Measurements from ENCODE around the gene LRRK2.
"Not testable (repeated sequence)": the region's sequence is repeated elsewhere in the genome, so short reads cannot be mapped to it uniquely, and the experiment has no call there.

LRRK2 gene

DNA sequence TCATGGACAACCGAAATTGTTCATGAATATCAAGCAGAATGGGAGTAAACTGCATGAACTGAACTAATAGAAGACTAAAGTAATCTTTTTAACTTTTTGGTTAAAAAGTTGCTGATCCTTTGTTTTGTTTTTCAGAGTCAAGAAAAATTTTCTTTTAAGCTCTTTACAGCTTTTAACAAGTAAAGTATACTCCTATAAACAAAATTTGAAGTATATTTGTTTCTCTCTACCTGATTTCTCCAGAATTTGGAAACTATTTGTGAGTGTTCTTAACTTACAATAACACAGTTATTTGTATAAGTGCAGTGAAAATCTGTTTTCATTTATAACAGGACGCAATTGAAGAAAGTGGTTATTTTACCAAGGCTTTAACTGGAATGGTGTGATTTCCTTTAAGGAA is 12.2 kb upstream of the LRRK2 start:
- DNase-seq (ENCODE audit: low read depth in 2 of 2) = no peak

- DNase-seq (ENCODE audit: low read depth in 2 of 2) = no peak
Observed at GRCh38 chr12:40215982-40216381, 8.8 kb upstream of the LRRK2 start.

DNA sequence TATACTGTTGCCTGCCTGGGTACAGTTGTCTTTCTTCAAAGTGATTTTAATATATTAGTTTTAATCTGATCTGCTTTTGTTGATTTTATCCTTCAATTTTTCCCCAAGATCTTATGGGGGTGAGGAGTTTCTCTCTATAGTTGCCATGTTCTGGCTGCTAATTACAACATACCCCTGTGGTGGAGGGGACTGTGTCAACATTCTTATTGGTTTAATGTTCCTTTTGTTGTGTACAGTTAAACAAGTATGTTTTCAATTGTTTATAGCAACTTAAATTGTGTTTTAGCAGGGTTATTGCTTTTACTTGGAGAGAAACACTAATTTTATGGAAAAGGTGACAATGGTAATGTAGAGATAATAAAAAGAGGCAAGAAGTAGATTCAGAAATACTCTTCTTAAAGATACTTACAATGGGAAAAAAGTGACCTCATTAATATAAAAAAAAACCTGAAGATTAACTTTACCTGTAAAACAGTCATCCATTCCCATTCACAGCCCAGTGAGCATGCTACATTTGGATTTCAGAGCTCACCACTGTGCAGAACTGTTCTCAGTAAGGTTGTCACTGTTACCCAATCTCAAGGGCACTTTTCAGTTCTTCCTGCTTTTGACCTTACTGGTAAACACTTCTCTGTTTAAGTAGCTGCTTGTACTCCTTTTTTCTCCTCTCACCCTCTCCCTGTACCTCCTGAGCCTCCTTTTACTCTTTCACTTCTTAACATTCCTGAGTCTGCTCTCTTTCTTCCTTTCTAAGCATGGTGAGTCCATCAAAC is 8.1 kb upstream of the LRRK2 start:
- DNase-seq (ENCODE audit: low read depth in 2 of 2) = no peak

- DNase-seq (ENCODE audit: low read depth in 2 of 2) = no peak
Observed at GRCh38 chr12:40219760-40220159, 5.0 kb upstream of the LRRK2 start.

- no peak for DNase-seq (ENCODE audit: low read depth in 2 of 2)
Observed at GRCh38 chr12:40222247-40222646, 2.5 kb upstream of the LRRK2 start.

DNA sequence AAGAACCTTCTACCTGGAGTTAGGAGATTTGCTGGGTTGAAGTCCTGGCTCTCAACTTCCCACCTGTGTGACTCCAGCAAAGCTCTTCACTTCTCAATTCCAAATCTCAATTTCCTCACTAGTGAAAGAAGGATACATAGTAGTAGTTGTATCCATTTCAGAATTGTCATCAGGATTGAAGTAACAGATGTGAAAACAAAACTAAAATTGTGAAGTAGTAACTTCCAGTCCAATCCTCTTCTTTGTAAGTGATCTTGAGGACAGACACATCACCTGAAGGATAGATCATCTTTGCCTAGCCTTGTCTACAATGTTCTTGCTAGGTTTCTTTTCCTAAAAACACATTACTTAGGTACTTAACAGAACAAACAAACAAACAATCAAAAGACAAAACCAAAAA is 1.2 kb upstream of the LRRK2 start:
- DNase-seq (ENCODE audit: low read depth in 2 of 2) = no peak

GRCh38 chr12:40225337-40225983 is 663 bp downstream of the LRRK2 start:
- DNase-seq (ENCODE audit: low read depth in 2 of 2) = no peak

DNA sequence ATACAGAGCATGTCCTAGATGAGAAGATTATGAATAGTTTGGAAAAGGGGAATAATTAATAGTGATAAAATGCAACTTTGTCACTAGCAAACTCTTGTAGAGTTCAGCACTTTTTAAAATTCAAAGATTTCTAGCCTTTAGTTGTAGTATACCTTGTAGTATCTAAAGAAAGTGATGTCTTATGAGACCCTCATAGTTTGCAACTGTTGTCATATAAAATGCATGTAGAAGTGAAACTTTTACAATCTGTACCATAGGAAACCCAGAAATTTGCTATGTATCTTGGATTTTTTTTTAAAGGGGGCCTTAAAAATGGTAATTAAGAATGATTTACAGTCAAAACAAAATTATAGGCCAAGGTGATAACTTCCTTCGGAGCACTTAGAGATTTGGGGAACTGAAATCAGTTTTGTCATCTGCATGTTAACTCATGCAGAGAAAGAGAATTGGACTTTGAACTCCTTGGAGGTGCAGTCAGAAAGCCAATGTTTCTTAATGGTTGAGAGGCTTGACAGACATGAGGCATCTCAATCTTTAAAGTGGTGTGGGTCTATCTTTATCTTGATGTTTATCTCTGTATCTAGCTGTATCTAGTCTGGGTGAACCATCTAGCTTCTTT is 1.3 kb downstream of the LRRK2 start:
- no peak for DNase-seq (ENCODE audit: low read depth in 2 of 2)

- DNase-seq (ENCODE audit: low read depth in 2 of 2) = peak in 1 of 2 experiments; percentile 33
Observed at GRCh38 chr12:40226705-40227104, 1.9 kb downstream of the LRRK2 start.

- DNase-seq (ENCODE audit: low read depth in 2 of 2) = no peak
Observed at GRCh38 chr12:40227447-40227846, 2.6 kb downstream of the LRRK2 start.

- DNase-seq (ENCODE audit: low read depth in 2 of 2) = no peak
Observed at GRCh38 chr12:40228727-40229126, 3.9 kb downstream of the LRRK2 start.

GRCh38 chr12:40229690-40230651 is 5.2 kb downstream of the LRRK2 start:
- DNase-seq (ENCODE audit: low read depth in 2 of 2) = no peak

DNA sequence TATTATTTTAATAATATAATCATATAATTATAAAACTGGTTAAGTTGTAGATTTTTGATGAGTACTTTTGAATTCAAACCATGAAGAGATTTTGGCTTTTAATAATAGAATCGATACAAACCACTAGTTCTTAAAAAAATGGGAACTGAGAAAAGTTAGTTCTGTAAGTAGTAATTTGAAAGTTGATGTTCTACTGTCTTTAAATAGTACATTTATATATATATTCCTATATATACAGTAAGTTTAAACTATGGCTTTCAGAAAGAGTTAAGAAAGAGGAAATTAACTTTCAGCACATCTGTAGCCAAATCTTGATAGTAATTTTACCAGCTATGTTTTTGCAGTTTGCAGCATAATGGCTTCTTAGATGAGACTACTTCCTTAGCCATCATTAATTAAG is 7.8 kb downstream of the LRRK2 start:
- no peak for DNase-seq (ENCODE audit: low read depth in 2 of 2)

DNA sequence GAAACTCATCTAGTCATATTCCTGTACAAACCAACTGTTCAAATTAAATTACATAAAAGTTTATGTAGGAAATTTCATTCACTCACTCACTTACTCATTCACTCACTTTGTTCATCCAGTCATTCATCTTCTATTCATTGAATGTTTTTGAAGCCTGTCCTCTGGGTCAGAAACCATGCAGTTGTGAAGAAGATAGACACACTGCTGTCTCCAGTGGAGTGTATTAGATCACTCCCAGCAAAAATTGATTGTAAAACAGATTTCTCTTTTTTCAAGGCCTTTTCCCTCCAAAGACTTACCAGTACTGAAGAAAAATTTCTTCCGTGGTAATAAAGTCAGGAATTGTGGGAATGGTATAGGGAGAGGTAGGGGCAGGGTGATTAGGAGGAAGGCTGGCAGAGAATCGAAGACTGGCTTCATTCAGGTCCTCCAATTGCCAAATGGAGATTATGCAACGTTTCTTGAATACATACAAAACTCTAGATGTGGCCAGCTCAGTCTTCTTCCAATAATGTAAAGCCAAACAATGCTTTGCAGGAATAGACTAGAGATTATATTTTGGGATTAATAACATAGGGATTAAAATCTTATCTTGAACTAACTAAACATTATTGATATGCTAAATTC is 9.1 kb downstream of the LRRK2 start:
- DNase-seq (ENCODE audit: low read depth in 2 of 2) = no peak

GRCh38 chr12:40236357-40236850 is 11.6 kb downstream of the LRRK2 start:
- DNase-seq (ENCODE audit: low read depth in 2 of 2) = no peak

DNA sequence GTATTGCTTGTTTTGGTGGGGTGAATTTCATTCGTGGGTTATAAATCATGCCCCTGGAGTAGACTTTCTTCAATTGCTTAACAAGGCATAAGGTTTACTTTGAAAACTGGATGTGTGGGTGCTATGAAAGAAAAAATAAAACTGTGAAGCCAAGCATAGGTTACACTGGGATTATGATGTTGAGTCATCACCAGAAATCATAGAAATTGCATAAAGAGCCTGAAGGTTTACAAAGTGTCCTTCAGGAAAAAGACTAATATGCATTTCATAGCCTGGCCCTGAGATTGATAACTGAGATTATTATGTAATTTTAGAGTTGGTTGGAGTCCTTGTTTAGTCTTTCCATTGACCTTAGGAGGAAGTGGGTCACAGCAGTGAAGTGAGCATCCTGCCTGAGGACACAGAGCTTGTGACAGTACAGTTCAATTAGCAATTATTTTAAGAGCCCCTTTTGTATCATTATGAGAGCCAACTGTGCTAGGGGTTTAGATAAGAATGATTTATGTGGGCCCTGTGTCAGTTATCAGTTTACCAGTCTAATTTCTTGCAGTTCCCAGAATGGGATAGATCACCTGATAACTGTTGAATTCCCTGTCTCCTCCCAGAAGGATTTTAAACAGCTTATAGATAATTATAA is 13.6 kb downstream of the LRRK2 start:
- no peak for DNase-seq (ENCODE audit: low read depth in 2 of 2)

DNA sequence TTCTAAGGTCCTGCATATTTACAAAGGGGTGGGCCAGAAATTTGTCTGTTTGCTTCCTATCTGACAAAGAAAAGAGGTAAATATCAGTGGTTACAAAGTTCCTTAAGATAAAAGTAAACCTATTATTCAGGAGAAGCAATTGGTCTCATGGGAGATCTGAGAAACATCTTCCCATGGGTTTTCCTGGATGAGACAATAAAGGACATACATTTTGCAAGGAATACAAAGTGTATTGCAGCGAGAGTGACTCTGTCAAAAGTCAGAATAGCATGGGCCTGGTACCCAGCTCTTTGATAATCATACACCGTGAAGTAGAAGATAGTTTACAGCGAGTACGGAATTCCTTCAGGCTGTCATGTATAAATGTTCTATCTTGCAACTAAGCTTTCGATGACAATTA is 14.2 kb downstream of the LRRK2 start:
- no peak for DNase-seq (ENCODE audit: low read depth in 2 of 2)

DNA sequence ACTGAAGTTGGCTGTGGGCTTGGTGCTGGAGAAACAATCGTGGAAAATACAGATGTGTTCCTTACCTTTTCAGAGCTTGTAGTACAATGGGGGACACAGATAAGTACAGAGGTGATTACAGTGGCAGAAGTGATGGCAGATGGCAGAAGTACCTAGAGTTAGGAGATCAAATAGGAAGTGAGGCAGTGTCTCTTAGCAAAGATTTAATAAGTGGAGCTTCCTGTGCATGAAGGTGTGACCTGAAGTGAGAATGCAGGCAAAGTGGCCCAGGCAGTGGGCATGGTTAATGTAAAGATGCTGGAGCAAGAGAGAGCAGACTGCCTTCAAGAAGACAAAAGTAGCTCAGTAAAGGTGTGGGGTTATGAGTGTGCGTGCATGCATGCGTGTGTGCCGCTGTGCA is 16.0 kb downstream of the LRRK2 start:
- DNase-seq (ENCODE audit: low read depth in 2 of 2) = no peak

DNA sequence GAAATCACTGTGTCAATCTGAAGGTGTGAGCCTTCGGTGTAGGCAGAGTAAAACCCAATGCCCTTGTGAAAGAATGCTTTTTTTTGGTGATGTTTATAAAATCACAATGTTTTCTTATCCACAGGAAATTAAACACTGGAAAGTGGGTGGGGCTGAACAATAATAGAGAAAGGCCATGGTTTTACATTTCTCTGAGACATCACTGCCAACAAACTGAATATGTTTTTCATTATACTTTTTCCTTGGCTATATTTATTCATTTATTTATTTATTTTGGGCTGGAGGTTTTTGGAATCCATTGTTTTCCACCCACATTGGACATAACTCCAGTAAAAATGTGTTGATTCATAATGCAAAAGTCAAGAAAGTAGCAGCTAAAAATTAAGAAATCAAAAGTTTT is 16.9 kb downstream of the LRRK2 start:
- no peak for DNase-seq (ENCODE audit: low read depth in 2 of 2)

DNA sequence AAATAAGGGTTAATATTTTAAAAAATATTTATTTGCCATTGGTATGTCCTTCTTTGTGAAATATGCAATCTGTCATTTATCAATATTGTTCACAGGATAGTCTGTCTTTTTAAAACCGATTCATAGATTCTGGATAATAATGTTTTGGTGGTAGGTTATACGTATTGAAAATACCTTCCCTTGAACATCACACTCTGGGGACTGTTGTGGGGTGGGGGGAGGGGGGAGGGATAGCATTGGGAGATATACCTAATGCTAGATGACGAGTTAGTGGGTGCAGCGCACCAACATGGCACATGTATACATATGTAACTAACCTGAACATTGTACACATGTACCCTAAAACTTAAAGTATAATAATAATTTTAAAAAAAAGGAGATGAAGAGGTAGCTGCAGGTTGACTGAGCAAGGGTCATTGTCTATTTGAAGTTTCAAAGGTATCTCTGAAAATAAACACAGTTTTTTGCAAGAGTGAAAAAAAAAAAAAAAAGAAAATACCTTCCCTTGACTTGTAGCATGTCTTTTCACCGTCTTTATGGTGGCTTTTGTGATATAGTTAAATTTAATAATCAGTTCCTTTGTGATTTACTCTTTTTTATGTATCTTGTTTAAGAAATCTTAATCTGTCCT is 19.8 kb downstream of the LRRK2 start:
- DNase-seq (ENCODE audit: low read depth in 2 of 2) = not testable (repeated sequence)

All from fibroblast of skin of left biceps (primary cell).